B cell (primary cell): ENCODE data around the gene CPNE4. TPM values are rescaled to one million over a fixed set of nuclear protein-coding genes. Genes with fewer than 3 reads are reported as not detected.

Source experiments
- ATAC-seq: fragments of 200-7000 bp; cut with Tn5 transposase; one replicate; pipeline ENCODE4 v1.10.0; 2021; ENCODE audit warnings: low read depth, mild to moderate bottlenecking, moderate number of reproducible peaks, moderate library complexity
- CTCF ChIA-PET: fragments of 350-600 bp; sonication (Branson Sonifier 250); formaldehyde crosslinking; loops from one replicate; lab custom pipeline; 2021; ENCODE audit warnings: antibody characterized with exemption, inconsistent platforms; lab: Charles Lee
- POLR2A ChIA-PET: fragments of 350-600 bp; sonication (Branson Sonifier 250); formaldehyde crosslinking; loops from one replicate; lab custom pipeline; 2021; ENCODE audit warnings: antibody characterized with exemption; lab: Charles Lee
- DNase-seq: peaks from one replicate; pipeline ENCODE4 v3.0.0; 2013
- H2AFZ ChIP-seq: 2 replicates; pipeline ENCODE4 v1.6.1; 2012; ENCODE audit warnings: mild to moderate bottlenecking, low read depth, low read length; ENCODE audit not compliant: insufficient read depth, poor library complexity, severe bottlenecking
- H3K27ac ChIP-seq, 2 donors: 1 replicate in 1 of 2; 2 replicates in 1 of 2; pipeline ENCODE4 v1.5.1; 2012 to 2013; ENCODE audit warnings: low read length in 2 of 2, mild to moderate bottlenecking in 2 of 2, moderate library complexity in 1 of 2
- H3K27me3 ChIP-seq, 4 experiments: fragments of 200-600 bp in 1 of 4; sonication (generic) in 1 of 4; replicated peaks in 1 of 4; 1 replicate in 2 of 4; 2 replicates in 2 of 4; pipeline versions ENCODE4 v1.6.1 to v1.7.0; 2013 to 2016; ENCODE audit warnings: low read length in 3 of 4, mild to moderate bottlenecking in 2 of 4, mixed read lengths in 1 of 4, moderate library complexity in 1 of 4; ENCODE audit not compliant: insufficient read depth in 4 of 4, control insufficient read depth in 3 of 4; ENCODE audit errors: control extremely low read depth in 1 of 4
- H3K36me3 ChIP-seq, 2 experiments: replicated peaks in 1 of 2; 1 replicate in 1 of 2; 2 replicates in 1 of 2; pipeline versions ENCODE4 v1.6.1 to v1.7.1; 2013; ENCODE audit warnings: low read length in 1 of 2; ENCODE audit not compliant: insufficient read depth in 2 of 2, control insufficient read depth in 1 of 2; ENCODE audit errors: control extremely low read depth in 1 of 2, extremely low read depth in 1 of 2
- H3K4me1 ChIP-seq, 2 donors: fragments of 200-600 bp in 1 of 2; sonication (generic) in 1 of 2; 1 replicate in 1 of 2; 2 replicates in 1 of 2; pipeline versions ENCODE4 v1.5.1 to v1.6.1; 2013 to 2017; ENCODE audit warnings: low read length in 2 of 2; ENCODE audit not compliant: control insufficient read depth in 2 of 2, insufficient read depth in 2 of 2
- H3K4me2 ChIP-seq: replicated peaks from 2 replicates; pipeline ENCODE3; 2012; ENCODE audit warnings: mild to moderate bottlenecking, low read depth, low read length; ENCODE audit not compliant: poor library complexity, severe bottlenecking
- H3K4me3 ChIP-seq, 5 experiments: fragments of 200-600 bp in 1 of 5; sonication (generic) in 1 of 5; 1 replicate in 3 of 5; 2 replicates in 2 of 5; pipeline versions ENCODE4 v1.5.1 to v1.7.0; 2011 to 2016; ENCODE audit warnings: low read length in 4 of 5, mild to moderate bottlenecking in 4 of 5, low read depth in 2 of 5, control low read depth in 1 of 5, moderate library complexity in 1 of 5; ENCODE audit not compliant: insufficient read depth in 1 of 5; ENCODE audit errors: control extremely low read depth in 1 of 5, extremely low read depth in 1 of 5
- H3K79me2 ChIP-seq: fragments of 200-600 bp; sonication (generic); one replicate; pipeline ENCODE4 v1.6.0; 2016; ENCODE audit warnings: low read length; ENCODE audit not compliant: control insufficient read depth, insufficient read depth
- H3K9ac ChIP-seq: fragments of 200-600 bp; sonication (generic); 2 replicates; pipeline ENCODE4 v1.6.1; 2017; ENCODE audit warnings: mild to moderate bottlenecking, low read length, moderate library complexity
- H3K9me3 ChIP-seq, 3 donors: one replicate each; pipeline versions ENCODE4 v1.6.1 to v1.7.1; 2013; ENCODE audit warnings: low read length in 2 of 3; ENCODE audit not compliant: control insufficient read depth in 2 of 3, insufficient read depth in 1 of 3; ENCODE audit errors: control extremely low read depth in 1 of 3
- H4K20me1 ChIP-seq: 2 replicates; pipeline ENCODE4 v1.6.0; 2012; ENCODE audit warnings: mild to moderate bottlenecking, low read length; ENCODE audit not compliant: insufficient read depth, control insufficient read depth, poor library complexity, severe bottlenecking
- H3K27ac Mint-ChIP-seq: one replicate; pipeline ENCODE4 v1.8.0; 2021; ENCODE audit warnings: mixed read lengths
- H3K27me3 Mint-ChIP-seq: one replicate; pipeline ENCODE4 v1.8.0; 2021; ENCODE audit warnings: mixed read lengths
- H3K4me1 Mint-ChIP-seq: one replicate; pipeline ENCODE4 v1.8.0; 2021; ENCODE audit warnings: mixed read lengths
- H3K4me3 Mint-ChIP-seq: one replicate; pipeline ENCODE4 v1.8.0; 2021; ENCODE audit warnings: mixed read lengths
- H3K9me3 Mint-ChIP-seq: one replicate; pipeline ENCODE4 v1.8.0; 2022; ENCODE audit warnings: mixed read lengths; ENCODE audit not compliant: insufficient read depth
- EZH2 ChIP-seq: IDR thresholded peaks from 2 replicates; pipeline ENCODE4 v1.6.1; 2012; ENCODE audit warnings: borderline replicate concordance, low read depth, mild to moderate bottlenecking, moderate library complexity, low read length; ENCODE audit not compliant: insufficient read depth, poor library complexity, severe bottlenecking
- WGBS: methylation state at CpG from one replicate; pipeline ENCODE4 v1.1.5; 2013; ENCODE audit warnings: missing lambda C conversion rate; ENCODE audit not compliant: insufficient coverage; 5-methylcytosine and 5-hydroxymethylcytosine counted together
- intact Hi-C: fragments of 100-400 bp; cut with micrococcal nuclease; formaldehyde crosslinking; loops from one replicate; pipeline ENCODE4 v1.10.0; 2022
- polyA plus RNA-seq: library from polyadenylated mRNA; depleted of rRNA; stranded (reverse); fragments of >200 nt; gene quantifications from 2 replicates; pipeline ENCODE4 v1.2.3, GENCODE V29; 2012
- total RNA-seq, 2 donors: library from RNA; stranded (reverse); fragments of 120-200 nt in 1 of 2; gene quantifications; 1 replicate in 1 of 2; 2 replicates in 1 of 2; pipeline versions ENCODE4 v1.2.3 to v1.2.4, GENCODE V29; 2013 to 2022
- TF ChIP-seq, protein P1 (sequence below): fragments of 200-600 bp; IDR thresholded peaks from one replicate; pipeline ENCODE4 v1.8.0; 2022; ENCODE audit warnings: antibody characterized with exemption, mild to moderate bottlenecking

CPNE4 gene
- total and polyA plus RNA-seq, 2 donors (not counting 1 experiment from before 2014, with no cell fraction given): not detected

DNA sequence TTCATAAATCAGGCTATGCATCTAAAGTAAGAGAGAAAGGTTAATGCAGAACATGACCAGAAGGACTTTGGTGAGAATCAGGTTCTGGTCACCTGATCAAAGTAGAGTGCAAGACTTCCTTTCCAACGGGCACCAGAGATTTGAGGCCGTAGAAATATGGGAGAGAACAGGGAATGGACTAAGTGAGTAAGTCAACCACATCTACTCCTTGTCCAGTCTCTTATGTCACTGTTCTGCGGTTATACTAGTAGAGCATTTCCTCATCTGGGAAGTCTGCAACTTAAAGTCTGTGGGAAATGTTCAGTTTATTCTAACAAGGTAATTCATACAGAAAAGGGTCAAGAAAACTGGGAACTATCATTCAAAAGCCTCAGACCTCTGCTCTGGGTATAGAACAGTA lies 232.8 kb downstream of the CPNE4 start:
- Histone ChIP-seq H4K20me1 (no peaks in the 10 kb centered on the region), H3K9ac (no peak overlapping the region), H3K4me3 (no peak overlapping the region), H3K9me3 (no peaks in the 10 kb centered on the region), H3K27me3 (peaks cover 0 to 9% (median 2%) of the 10 kb centered on the region in 4 experiments), H3K4me2 (no peak overlapping the region), H3K4me1 (peaks cover 0 to 2% of the 10 kb centered on the region in 2 donors), H3K27ac (no peak overlapping the region), H2AFZ (no peak overlapping the region), H3K36me3 (no peaks in the 10 kb centered on the region), H3K79me2 (no peaks in the 10 kb centered on the region)
- TF ChIP-seq, protein P1, sequence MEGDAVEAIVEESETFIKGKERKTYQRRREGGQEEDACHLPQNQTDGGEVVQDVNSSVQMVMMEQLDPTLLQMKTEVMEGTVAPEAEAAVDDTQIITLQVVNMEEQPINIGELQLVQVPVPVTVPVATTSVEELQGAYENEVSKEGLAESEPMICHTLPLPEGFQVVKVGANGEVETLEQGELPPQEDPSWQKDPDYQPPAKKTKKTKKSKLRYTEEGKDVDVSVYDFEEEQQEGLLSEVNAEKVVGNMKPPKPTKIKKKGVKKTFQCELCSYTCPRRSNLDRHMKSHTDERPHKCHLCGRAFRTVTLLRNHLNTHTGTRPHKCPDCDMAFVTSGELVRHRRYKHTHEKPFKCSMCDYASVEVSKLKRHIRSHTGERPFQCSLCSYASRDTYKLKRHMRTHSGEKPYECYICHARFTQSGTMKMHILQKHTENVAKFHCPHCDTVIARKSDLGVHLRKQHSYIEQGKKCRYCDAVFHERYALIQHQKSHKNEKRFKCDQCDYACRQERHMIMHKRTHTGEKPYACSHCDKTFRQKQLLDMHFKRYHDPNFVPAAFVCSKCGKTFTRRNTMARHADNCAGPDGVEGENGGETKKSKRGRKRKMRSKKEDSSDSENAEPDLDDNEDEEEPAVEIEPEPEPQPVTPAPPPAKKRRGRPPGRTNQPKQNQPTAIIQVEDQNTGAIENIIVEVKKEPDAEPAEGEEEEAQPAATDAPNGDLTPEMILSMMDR: no peak
- no peak for TF ChIP-seq EZH2
- no peak for DNase-seq
- Mint-ChIP-seq H3K27me3 (peaks cover 8% of the 10 kb centered on the region), H3K4me3 (no peak overlapping the region), H3K9me3 (no peaks in the 10 kb centered on the region), H3K4me1 (no peaks in the 10 kb centered on the region), H3K27ac (no peak overlapping the region)
- ATAC-seq: no peak
- WGBS: no CpG with 5 or more reads among the region's 3 CpGs
- intact Hi-C loops: no loop called here
- ChIA-PET CTCF (no interaction called here), POLR2A (no interaction called here)

DNA sequence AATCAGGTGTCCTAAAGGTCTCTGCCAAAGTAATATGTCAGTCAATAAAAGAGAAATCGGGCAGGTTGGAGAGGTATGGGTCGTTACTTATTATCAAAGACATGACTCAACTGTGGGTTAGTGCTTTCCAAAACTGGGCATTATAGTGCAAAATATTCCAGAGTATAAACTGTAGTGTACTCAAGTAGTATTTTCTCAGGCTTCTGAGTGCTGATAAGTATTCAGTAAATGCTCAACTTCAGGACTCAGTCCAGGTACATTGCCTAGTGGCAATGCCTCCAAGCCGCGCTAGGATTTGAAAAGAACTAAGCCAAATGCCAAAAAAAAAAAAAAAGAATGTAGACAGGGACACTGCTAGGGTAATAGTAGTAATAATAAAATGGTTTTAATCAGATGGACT lies 233.2 kb downstream of the CPNE4 start:
- H3K36me3 ChIP-seq: no peaks in the 10 kb centered on the region
- TF ChIP-seq, protein P1: no peak
- TF ChIP-seq EZH2: no peak
- H3K9ac ChIP-seq: no peak overlapping the region
- Mint-ChIP-seq H3K4me3 (no peak overlapping the region), H3K9me3 (no peaks in the 10 kb centered on the region), H3K27ac (no peak overlapping the region), H3K27me3 (peaks cover 8% of the 10 kb centered on the region), H3K4me1 (peaks cover 4% of the 10 kb centered on the region)
- ChIA-PET POLR2A (no interaction called here), CTCF (no interaction called here)
- 80% methylated on average over 1 of the region's 4 CpGs for WGBS
- no peaks in the 10 kb centered on the region for H3K79me2 ChIP-seq
- no peak overlapping the region for H3K4me3 ChIP-seq
- H3K4me2 ChIP-seq: no peak overlapping the region
- intact Hi-C loops: no loop called here
- peaks cover 0 to 9% (median 2%) of the 10 kb centered on the region in 4 experiments for H3K27me3 ChIP-seq
- no peaks in the 10 kb centered on the region for H3K9me3 ChIP-seq
- H2AFZ ChIP-seq: no peak overlapping the region
- peaks cover 4 to 6% of the 10 kb centered on the region in 2 donors for H3K4me1 ChIP-seq
- no peak overlapping the region for H3K27ac ChIP-seq
- no peaks in the 10 kb centered on the region for H4K20me1 ChIP-seq
- DNase-seq: no peak
- no peak for ATAC-seq
